SIG-M5 (cell line): ENCODE results near the gene KHK.

Experiments used
- DNase-seq: peaks from one replicate; lab custom pipeline; 2025; lab: John Stamatoyannopoulos, UW

Gene KHK

DNA sequence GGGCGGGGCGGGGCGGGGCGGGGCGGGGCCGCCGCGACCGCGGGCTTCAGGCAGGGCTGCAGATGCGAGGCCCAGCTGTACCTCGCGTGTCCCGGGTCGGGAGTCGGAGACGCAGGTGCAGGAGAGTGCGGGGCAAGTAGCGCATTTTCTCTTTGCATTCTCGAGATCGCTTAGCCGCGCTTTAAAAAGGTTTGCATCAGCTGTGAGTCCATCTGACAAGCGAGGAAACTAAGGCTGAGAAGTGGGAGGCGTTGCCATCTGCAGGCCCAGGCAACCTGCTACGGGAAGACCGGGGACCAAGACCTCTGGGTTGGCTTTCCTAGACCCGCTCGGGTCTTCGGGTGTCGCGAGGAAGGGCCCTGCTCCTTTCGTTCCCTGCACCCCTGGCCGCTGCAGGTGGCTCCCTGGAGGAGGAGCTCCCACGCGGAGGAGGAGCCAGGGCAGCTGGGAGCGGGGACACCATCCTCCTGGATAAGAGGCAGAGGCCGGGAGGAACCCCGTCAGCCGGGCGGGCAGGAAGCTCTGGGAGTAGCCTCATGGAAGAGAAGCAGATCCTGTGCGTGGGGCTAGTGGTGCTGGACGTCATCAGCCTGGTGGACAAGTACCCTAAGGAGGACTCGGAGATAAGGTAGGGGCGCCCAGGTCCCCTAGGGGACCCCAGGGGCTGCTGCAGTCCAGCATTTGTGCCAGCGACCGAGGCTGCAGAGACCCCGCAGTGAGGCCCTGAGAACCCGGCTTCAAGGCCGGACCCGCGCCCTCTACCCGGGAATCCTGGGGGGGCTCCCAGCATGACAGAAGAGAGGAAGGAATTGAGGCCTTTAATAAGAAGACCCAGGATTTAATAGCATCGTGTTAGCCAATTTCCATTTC lies at the start of gene KHK:
Gene KHK, plus strand, starts transcription at position 49 of the 870 bp plus-strand sequence. Its CDS starts 488 bp downstream, at position 537.
- DNase-seq = no peak

GRCh38 chr2:27038012-27038411 lies 48.6 kb upstream of the KHK start:
- DNase-seq = no peak

- no peak for DNase-seq
Observed at GRCh38 chr2:27038631-27039339, 47.8 kb upstream of the KHK start.

DNA sequence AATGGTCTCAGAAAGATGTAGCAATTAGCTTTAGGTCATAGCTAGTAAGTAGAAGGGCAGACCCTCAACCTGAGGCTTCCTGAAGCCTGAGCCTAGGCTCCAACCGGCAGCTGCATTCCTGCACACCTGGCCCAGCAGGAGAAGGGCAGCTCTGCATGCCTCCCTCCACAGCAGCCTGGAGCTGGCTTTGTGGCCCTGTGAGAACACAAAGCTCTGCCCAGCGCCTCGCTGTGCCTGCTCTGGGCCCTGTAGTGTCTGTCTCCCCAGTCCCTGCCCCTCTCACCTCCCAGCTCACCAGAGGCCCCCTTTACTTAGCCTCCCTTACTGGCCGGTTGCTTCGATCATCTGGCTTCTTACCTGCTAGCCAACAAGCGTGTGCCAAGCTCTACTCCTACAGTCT lies 47.1 kb upstream of the KHK start:
- no peak for DNase-seq

- DNase-seq = no peak
Observed at GRCh38 chr2:27039871-27040270, 46.7 kb upstream of the KHK start.

DNA sequence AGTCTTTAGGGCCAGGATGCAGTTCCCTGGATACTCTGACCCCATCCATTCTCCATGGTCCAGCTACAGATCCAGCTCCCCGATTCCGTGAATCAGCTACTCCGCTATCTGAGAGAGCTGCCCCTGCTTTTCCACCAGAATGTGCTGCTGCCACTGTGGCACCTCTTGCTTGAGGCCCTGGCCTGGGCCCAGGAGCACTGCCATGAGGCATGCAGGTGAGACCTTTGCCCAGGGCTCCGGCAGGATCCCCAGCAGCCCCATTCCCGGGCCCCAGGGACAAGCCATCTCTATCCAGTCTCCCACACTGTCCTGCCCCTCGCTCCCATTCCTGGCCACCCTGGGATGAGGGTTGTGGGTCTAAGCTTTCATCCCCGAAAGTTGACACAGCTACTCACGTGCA lies 46.3 kb upstream of the KHK start:
- no peak for DNase-seq

- DNase-seq = no peak
Observed at GRCh38 chr2:27041752-27042151, 44.8 kb upstream of the KHK start.

- DNase-seq = no peak
Observed at GRCh38 chr2:27042159-27042661, 44.4 kb upstream of the KHK start.

GRCh38 chr2:27042985-27043634 lies 43.5 kb upstream of the KHK start:
- no peak for DNase-seq

GRCh38 chr2:27049422-27050280 lies 36.9 kb upstream of the KHK start:
- no peak for DNase-seq

DNA sequence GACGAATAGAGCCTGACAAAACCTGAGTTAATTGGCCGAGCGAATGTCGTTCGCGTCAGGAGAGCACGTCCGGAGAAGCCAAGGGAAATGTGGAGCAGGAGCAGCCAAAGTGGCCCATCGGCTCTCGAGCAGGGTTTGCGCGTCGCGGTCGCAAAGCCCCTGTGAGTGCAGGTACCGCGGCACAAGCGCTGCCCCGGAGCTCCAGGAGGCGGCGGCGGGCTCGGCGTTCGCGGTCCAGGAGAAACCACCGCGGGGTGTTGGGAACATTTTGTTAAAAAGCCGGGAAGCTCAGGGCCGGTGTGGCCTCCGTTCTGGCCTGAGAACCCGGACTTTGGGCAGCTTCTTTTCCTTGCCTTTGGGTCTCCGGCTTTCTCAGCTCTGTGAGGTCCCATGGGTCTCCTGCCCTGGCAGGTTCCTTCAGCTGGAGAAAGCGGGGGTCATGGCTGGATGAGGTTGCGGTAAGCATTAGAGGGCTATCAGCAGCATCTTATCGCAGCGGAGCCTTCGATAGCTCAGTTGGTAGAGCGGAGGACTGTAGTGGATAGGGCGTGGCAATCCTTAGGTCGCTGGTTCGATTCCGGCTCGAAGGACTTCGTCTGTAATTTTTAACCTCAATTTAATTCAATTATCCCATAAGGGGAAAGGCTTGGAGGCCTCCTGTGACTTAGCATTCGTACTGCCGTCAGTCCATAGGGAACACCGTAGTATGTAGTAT lies 36.1 kb upstream of the KHK start:
- DNase-seq = peak; percentile 78

- peak; percentile 84 for DNase-seq
Observed at GRCh38 chr2:27050996-27051901, 35.3 kb upstream of the KHK start, which contains the start of gene AGBL5. Gene AGBL5 (plus strand): TSS chr2:27051668. CDS start chr2:27052959, 1,291 bp downstream.

GRCh38 chr2:27051902-27052645 lies 34.5 kb upstream of the KHK start:
- no peak for DNase-seq

DNA sequence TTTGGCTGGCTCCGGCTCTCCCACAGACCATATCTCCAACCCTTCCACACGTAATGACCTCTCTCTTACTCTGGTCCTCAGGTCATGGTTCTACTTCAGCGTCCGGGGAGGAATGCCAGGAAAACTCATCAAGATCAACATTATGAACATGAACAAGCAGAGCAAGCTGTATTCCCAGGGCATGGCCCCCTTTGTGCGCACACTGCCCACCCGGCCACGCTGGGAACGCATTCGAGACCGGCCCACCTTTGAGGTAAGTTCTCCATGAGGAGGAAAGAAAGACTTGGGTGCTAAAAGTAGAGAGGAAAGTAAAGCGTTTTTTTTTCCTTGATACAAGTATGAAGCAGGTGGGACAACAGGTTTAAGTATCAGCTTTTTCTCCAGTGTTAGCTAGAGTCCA lies 33.3 kb upstream of the KHK start:
- no peak for DNase-seq

GRCh38 chr2:27053776-27054175 lies 32.8 kb upstream of the KHK start:
- DNase-seq = no peak

- no peak for DNase-seq
Observed at GRCh38 chr2:27054721-27055120, 31.9 kb upstream of the KHK start.

DNA sequence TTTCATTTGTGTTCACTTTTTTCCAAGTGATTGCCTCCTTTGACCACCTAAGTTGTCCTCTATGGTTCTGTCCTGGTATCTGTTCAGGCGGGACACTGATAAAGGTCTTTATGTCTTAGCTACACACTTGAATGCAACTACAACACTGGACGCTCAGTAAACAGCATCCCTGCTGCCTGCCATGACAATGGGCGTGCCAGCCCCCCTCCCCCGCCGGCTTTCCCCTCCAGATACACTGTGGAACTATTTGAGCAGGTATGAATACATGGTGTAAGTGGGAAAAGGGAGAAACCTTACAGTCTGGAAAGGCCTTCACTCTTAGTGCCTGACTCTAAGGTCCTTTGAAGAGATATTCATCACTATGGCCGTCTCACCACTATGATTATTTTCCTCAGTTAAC lies 29.4 kb upstream of the KHK start:
- no peak for DNase-seq

DNA sequence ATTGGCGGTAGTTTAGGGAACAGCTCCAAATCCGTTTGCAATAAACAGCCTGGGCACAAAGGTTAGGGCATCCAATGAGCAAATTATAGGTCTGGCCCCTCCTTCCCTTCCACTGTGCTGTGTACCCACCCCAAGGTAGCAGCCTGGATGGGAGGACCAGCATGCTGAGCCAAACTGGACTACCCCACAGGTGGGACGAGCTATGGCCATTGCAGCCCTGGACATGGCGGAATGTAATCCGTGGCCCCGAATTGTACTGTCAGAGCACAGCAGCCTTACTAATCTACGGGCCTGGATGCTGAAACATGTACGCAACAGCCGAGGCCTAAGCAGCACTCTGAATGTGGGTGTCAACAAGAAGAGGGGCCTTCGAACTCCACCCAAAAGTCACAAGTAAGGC lies 28.4 kb upstream of the KHK start:
- DNase-seq = no peak
